Middle frontal gyrus (tissue), 1 donor: ENCODE data around the gene ENGASE.
"Not testable (repeated sequence)": the region's sequence is repeated elsewhere in the genome, so short reads cannot be mapped to it uniquely, and the experiment has no call there.

Experiments used
- DNase-seq: peaks from one replicate; pipeline ENCODE4 v3.0.0-alpha.2; 2015; ENCODE audit warnings: low spot score; ENCODE audit errors: extremely low spot score

ENGASE gene

GRCh38 chr17:79052131-79052530 lies 22.5 kb upstream of the ENGASE start:
- DNase-seq = no peak

GRCh38 chr17:79053251-79053925 lies 21.2 kb upstream of the ENGASE start:
- DNase-seq = no peak

- no peak for DNase-seq
These were observed 20.2 kb upstream of the ENGASE start for GRCh38 chr17:79054200-79054960.

- DNase-seq = no peak
These were observed 19.4 kb upstream of the ENGASE start for GRCh38 chr17:79055197-79055596.

- DNase-seq = no peak
These were observed 16.8 kb upstream of the ENGASE start for GRCh38 chr17:79057737-79058385.

- DNase-seq = no peak
These were observed 11.9 kb upstream of the ENGASE start for GRCh38 chr17:79062691-79063090.

- DNase-seq = no peak
These were observed 10.6 kb upstream of the ENGASE start for GRCh38 chr17:79064026-79064425.

GRCh38 chr17:79065105-79065670 lies 9.4 kb upstream of the ENGASE start:
- DNase-seq = peak; percentile 42

GRCh38 chr17:79066963-79067362 lies 7.7 kb upstream of the ENGASE start:
- no peak for DNase-seq

GRCh38 chr17:79070266-79070880 lies 4.3 kb upstream of the ENGASE start:
- DNase-seq = no peak

GRCh38 chr17:79071161-79071740 lies 3.4 kb upstream of the ENGASE start:
- DNase-seq = no peak

GRCh38 chr17:79072544-79072943 lies 2.1 kb upstream of the ENGASE start:
- DNase-seq = no peak

- no peak for DNase-seq
These were observed 1.5 kb upstream of the ENGASE start for GRCh38 chr17:79073016-79073705.

- no peak for DNase-seq
These were observed 927 bp upstream of the ENGASE start for GRCh38 chr17:79073706-79074088.

GRCh38 chr17:79074121-79074648 lies 439 bp upstream of the ENGASE start:
- DNase-seq = not testable (repeated sequence)

GRCh38 chr17:79075446-79075750 lies 774 bp downstream of the ENGASE start:
- DNase-seq = no peak

GRCh38 chr17:79075861-79076406 lies 1.3 kb downstream of the ENGASE start:
- DNase-seq = no peak

GRCh38 chr17:79077587-79077986 lies 3.0 kb downstream of the ENGASE start:
- DNase-seq = no peak

GRCh38 chr17:79078476-79079190 lies 4.0 kb downstream of the ENGASE start:
- DNase-seq = no peak
